ENCODE results near the gene HCAR3. TPM values are rescaled to one million over a fixed set of nuclear protein-coding genes. Genes with fewer than 3 reads are reported as not detected.

Gene HCAR3
- polyA plus RNA-seq, 2 of the 4 experiments (the other 2 are of a cell fraction), result not detected

DNA sequence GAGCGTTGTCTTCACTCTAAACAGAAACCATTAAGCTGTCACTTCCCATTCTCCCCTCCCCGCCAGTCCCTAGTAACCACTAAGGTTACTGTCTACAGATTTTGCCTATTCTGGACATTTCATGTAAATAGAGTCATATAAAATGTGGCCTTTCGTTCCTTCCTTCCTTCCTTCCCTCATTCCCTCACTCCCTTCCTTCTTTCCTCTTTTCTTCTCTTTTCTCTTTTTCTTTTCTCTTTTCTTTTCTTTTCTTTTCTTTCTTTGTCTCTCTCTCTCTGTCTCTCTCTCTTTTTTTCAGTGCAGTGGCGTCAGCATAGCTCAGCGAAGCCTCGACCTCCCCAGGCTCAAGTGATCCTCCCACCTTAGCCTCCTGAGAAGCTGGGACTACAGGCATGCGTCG is 51.3 kb downstream of the HCAR3 start:
- FAIRE-seq (no peak), ATAC-seq (no peak), DNase-seq (ENCODE audit: low read depth in 1 of 2, low spot score in 1 of 2) (no peak)
- Histone ChIP-seq H3K27ac (no peak overlapping the region), H3K9me3 (no peaks in the 10 kb centered on the region), H3K4me3 (no peak overlapping the region), H3K4me1 (peaks cover 11% of the 10 kb centered on the region), H3K4me2 (no peak overlapping the region)
- ChIA-PET CTCF (interaction anchor here (0.6 to 2.2 kb wide), 3 partner anchors 14 to 306 kb away, joined by 3 to 8 read pairs (median 4); no protein-coding TSS in a partner anchor), POLR2A (no interaction called here)
- 86% methylated on average over 8 of the region's 8 CpGs for WGBS (ENCODE audit: missing lambda C conversion rate)
- TF ChIP-seq ZNF302 (CRISPR knock-in tag; IDR thresholded peaks at IDR 0.05), result no peak
- TF ChIP-seq, protein P1, sequence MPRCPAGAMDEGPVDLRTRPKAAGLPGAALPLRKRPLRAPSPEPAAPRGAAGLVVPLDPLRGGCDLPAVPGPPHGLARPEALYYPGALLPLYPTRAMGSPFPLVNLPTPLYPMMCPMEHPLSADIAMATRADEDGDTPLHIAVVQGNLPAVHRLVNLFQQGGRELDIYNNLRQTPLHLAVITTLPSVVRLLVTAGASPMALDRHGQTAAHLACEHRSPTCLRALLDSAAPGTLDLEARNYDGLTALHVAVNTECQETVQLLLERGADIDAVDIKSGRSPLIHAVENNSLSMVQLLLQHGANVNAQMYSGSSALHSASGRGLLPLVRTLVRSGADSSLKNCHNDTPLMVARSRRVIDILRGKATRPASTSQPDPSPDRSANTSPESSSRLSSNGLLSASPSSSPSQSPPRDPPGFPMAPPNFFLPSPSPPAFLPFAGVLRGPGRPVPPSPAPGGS (IDR thresholded peaks at IDR 0.05), result no peak
- TF ChIP-seq MAFK (IDR thresholded peaks at IDR 0.05; ENCODE audit: partially characterized antibody), result no peak
- no peak for TF ChIP-seq SMC3 (IDR thresholded peaks at IDR 0.05)
- TF ChIP-seq ZC3H11A (IDR thresholded peaks at IDR 0.05), result no peak
- no peak for TF ChIP-seq BHLHE40 (IDR thresholded peaks at IDR 0.05; ENCODE audit: low read depth, low read length)
- no peak for TF ChIP-seq HEYL (CRISPR knock-in tag; IDR thresholded peaks at IDR 0.05)
- TF ChIP-seq CHD4 (IDR thresholded peaks at IDR 0.05; ENCODE audit: borderline replicate concordance), result no peak
- no peak for TF ChIP-seq KDM5A (IDR thresholded peaks at IDR 0.05)
- TF ChIP-seq RFX5 (IDR thresholded peaks at IDR 0.05), result no peak
- TF ChIP-seq, protein P2, sequence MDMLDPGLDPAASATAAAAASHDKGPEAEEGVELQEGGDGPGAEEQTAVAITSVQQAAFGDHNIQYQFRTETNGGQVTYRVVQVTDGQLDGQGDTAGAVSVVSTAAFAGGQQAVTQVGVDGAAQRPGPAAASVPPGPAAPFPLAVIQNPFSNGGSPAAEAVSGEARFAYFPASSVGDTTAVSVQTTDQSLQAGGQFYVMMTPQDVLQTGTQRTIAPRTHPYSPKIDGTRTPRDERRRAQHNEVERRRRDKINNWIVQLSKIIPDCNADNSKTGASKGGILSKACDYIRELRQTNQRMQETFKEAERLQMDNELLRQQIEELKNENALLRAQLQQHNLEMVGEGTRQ (IDR thresholded peaks at IDR 0.05), result no peak
- TF ChIP-seq FOSL2 (IDR thresholded peaks at IDR 0.05), result no peak
- TF ChIP-seq FOSL2 (CRISPR knock-in tag; IDR thresholded peaks at IDR 0.05), result no peak
- TF ChIP-seq, protein P3, sequence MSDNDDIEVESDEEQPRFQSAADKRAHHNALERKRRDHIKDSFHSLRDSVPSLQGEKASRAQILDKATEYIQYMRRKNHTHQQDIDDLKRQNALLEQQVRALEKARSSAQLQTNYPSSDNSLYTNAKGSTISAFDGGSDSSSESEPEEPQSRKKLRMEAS (IDR thresholded peaks at IDR 0.05), result no peak
- TF ChIP-seq RARB (CRISPR knock-in tag; IDR thresholded peaks at IDR 0.05), result no peak

Small RNA genes lying within 50 kb of the gene (small RNA-seq; reads per million reads assigned to genes)
- 0 reads per million in 6 experiments for gene AC026333.2

Other genes with a start within 250 kb of the HCAR3 start
- gene ZCCHC8, start 215.9 kb downstream of the HCAR3 start, polyA plus RNA-seq (2011; rRNA removed), result 35.6 and 40.1 TPM in 2 replicates
- 20.9 to 23.2 TPM (median 21.1 TPM) in 3 replicates for gene ZCCHC8, start 215.9 kb downstream of the HCAR3 start, polyA plus RNA-seq (2017; fragmentation: RNase III; extraction: RNeasy Plus Mini Kit Qiagen cat#74134 plus additional on column Dnase treatment)
- 43.0 and 83.3 TPM in 2 replicates for gene RSRC2, start 189.9 kb downstream of the HCAR3 start, polyA plus RNA-seq (2011; rRNA removed)
- 72.2 to 75.3 TPM (median 72.8 TPM) in 3 replicates for gene RSRC2, start 189.9 kb downstream of the HCAR3 start, polyA plus RNA-seq (2017; fragmentation: RNase III; extraction: RNeasy Plus Mini Kit Qiagen cat#74134 plus additional on column Dnase treatment)
- 61.1 and 68.7 TPM in 2 replicates for gene KNTC1, start 189.6 kb downstream of the HCAR3 start, polyA plus RNA-seq (2011; rRNA removed)
- gene KNTC1, start 189.6 kb downstream of the HCAR3 start, polyA plus RNA-seq (2017; fragmentation: RNase III; extraction: RNeasy Plus Mini Kit Qiagen cat#74134 plus additional on column Dnase treatment), result 30.6 to 34.3 TPM (median 33.8 TPM) in 3 replicates
- gene HCAR2, start 13.5 kb downstream of the HCAR3 start, polyA plus RNA-seq (2011; rRNA removed), result 0.07 and 0.09 TPM in 2 replicates
- gene HCAR2, start 13.5 kb downstream of the HCAR3 start, polyA plus RNA-seq (2017; fragmentation: RNase III; extraction: RNeasy Plus Mini Kit Qiagen cat#74134 plus additional on column Dnase treatment), result 0.07 TPM in 1 of 3 replicates, not detected in the others
- gene HCAR1, start 14.0 kb upstream of the HCAR3 start, polyA plus RNA-seq (2011; rRNA removed), result 0.05 and 0.07 TPM in 2 replicates
- 0.01 to 0.07 TPM (median 0.03 TPM) in 3 replicates for gene HCAR1, start 14.0 kb upstream of the HCAR3 start, polyA plus RNA-seq (2017; fragmentation: RNase III; extraction: RNeasy Plus Mini Kit Qiagen cat#74134 plus additional on column Dnase treatment)
- gene DENR, start 36.0 kb upstream of the HCAR3 start, polyA plus RNA-seq (2011; rRNA removed), result 65.7 and 98.2 TPM in 2 replicates
- 72.6 to 77.4 TPM (median 76.0 TPM) in 3 replicates for gene DENR, start 36.0 kb upstream of the HCAR3 start, polyA plus RNA-seq (2017; fragmentation: RNase III; extraction: RNeasy Plus Mini Kit Qiagen cat#74134 plus additional on column Dnase treatment)
- gene CCDC62, start 57.8 kb upstream of the HCAR3 start, polyA plus RNA-seq (2011; rRNA removed), result 0.12 and 0.18 TPM in 2 replicates
- 0.08 to 0.19 TPM (median 0.17 TPM) in 3 replicates for gene CCDC62, start 57.8 kb upstream of the HCAR3 start, polyA plus RNA-seq (2017; fragmentation: RNase III; extraction: RNeasy Plus Mini Kit Qiagen cat#74134 plus additional on column Dnase treatment)
- 9.0 and 10.3 TPM in 2 replicates for gene HIP1R, start 118.6 kb upstream of the HCAR3 start, polyA plus RNA-seq (2011; rRNA removed)
- 9.1 to 11.2 TPM (median 10.6 TPM) in 3 replicates for gene HIP1R, start 118.6 kb upstream of the HCAR3 start, polyA plus RNA-seq (2017; fragmentation: RNase III; extraction: RNeasy Plus Mini Kit Qiagen cat#74134 plus additional on column Dnase treatment)
- 14.4 and 18.6 TPM in 2 replicates for gene VPS37B, start 179.3 kb upstream of the HCAR3 start, polyA plus RNA-seq (2011; rRNA removed)
- gene VPS37B, start 179.3 kb upstream of the HCAR3 start, polyA plus RNA-seq (2017; fragmentation: RNase III; extraction: RNeasy Plus Mini Kit Qiagen cat#74134 plus additional on column Dnase treatment), result 16.0 to 17.0 TPM (median 16.2 TPM) in 3 replicates
- gene ABCB9, start 249.7 kb upstream of the HCAR3 start, polyA plus RNA-seq (2011; rRNA removed), result 2.7 and 3.1 TPM in 2 replicates
- gene ABCB9, start 249.7 kb upstream of the HCAR3 start, polyA plus RNA-seq (2017; fragmentation: RNase III; extraction: RNeasy Plus Mini Kit Qiagen cat#74134 plus additional on column Dnase treatment), result 4.8 to 5.8 TPM (median 5.0 TPM) in 3 replicates